ENCODE results near the gene THOP1. TPM values are rescaled to one million over a fixed set of nuclear protein-coding genes. Genes with fewer than 3 reads are reported as not detected.

THOP1 gene
- total RNA-seq, 2 donors from 2014 or later, result 33.9 to 45.8 TPM

DNA sequence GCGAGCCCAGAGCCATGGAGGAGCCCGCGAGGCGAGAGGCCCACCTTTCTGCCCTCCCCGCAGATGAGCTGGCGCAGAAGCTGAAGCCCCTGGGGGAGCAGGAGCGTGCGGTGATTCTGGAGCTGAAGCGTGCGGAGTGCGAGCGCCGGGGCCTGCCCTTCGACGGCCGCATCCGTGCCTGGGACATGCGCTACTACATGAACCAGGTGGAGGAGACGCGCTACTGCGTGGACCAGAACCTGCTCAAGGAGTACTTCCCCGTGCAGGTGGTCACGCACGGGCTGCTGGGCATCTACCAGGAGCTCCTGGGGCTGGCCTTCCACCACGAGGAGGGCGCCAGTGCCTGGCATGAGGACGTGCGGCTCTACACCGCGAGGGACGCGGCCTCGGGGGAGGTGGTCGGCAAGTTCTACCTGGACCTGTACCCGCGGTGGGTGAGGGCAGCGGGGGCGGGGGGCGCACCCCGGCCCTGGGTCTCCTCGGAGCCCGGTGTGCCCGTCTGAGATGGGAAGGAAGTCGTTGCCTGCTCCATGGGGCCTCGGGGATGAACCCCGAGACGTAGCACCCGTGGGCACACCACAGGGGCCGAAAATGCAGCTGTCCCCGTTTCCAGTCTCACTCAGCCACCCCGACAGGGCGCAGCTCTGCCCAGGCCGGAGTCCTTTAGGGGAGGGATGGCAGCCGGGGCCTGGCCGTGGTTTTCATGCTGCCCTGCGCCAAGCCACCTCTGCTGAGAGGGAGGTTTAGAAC lies 22.3 kb downstream of the THOP1 start:
- Histone ChIP-seq H3K27ac (no peak overlapping the region), H3K9me3 (no peaks in the 10 kb centered on the region), H3K4me3 (no peak overlapping the region), H3K4me1 (no peaks in the 10 kb centered on the region), H3K27me3 (no peaks in the 10 kb centered on the region), H3K36me3 (peaks cover 54% of the 10 kb centered on the region)
- TF ChIP-seq, protein P1, sequence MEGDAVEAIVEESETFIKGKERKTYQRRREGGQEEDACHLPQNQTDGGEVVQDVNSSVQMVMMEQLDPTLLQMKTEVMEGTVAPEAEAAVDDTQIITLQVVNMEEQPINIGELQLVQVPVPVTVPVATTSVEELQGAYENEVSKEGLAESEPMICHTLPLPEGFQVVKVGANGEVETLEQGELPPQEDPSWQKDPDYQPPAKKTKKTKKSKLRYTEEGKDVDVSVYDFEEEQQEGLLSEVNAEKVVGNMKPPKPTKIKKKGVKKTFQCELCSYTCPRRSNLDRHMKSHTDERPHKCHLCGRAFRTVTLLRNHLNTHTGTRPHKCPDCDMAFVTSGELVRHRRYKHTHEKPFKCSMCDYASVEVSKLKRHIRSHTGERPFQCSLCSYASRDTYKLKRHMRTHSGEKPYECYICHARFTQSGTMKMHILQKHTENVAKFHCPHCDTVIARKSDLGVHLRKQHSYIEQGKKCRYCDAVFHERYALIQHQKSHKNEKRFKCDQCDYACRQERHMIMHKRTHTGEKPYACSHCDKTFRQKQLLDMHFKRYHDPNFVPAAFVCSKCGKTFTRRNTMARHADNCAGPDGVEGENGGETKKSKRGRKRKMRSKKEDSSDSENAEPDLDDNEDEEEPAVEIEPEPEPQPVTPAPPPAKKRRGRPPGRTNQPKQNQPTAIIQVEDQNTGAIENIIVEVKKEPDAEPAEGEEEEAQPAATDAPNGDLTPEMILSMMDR (IDR thresholded peaks at IDR 0.05), result no peak
- no peak for DNase-seq (ENCODE audit: low spot score)

DNA sequence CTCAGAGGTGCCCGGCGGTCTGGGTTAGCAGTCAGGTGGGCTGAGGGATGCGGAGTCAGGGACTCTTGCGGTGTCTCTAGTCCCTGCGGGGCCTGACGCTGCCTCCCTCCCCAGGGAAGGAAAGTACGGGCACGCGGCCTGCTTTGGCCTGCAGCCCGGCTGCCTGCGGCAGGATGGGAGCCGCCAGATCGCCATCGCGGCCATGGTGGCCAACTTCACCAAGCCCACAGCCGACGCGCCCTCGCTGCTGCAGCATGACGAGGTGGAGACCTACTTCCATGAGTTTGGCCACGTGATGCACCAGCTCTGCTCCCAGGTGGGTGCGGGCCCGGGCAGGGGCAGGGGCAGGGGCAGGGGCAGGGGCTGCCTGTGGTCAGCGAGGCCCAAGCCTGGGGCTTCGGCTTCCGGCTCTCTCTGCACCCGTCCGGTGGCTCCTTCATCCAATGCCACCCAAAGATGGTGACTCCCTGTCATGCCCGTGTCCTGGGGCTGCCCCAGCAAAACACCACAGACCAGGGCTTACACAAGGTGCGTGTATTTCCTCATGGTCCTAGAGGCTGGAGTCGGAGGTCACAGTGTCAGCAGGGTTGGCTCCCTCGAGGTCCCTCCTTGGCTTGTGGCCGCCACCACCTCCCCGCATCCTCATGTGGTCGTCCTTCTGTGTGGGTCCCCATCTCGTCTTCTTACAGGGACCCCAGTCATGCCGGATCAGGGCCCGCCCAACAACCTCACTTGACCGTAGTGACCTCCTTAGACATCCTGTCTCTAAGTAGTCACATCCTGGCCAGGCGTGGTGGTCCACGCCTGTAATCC lies 23.0 kb downstream of the THOP1 start:
- H3K4me1 ChIP-seq, result no peaks in the 10 kb centered on the region
- H3K36me3 ChIP-seq, result peaks cover 59% of the 10 kb centered on the region
- no peaks in the 10 kb centered on the region for H3K9me3 ChIP-seq
- DNase-seq (ENCODE audit: low spot score), result no peak
- no peak overlapping the region for H3K4me3 ChIP-seq
- TF ChIP-seq, protein P1 (IDR thresholded peaks at IDR 0.05), result no peak
- H3K27me3 ChIP-seq, result no peaks in the 10 kb centered on the region
- H3K27ac ChIP-seq, result no peak overlapping the region

DNA sequence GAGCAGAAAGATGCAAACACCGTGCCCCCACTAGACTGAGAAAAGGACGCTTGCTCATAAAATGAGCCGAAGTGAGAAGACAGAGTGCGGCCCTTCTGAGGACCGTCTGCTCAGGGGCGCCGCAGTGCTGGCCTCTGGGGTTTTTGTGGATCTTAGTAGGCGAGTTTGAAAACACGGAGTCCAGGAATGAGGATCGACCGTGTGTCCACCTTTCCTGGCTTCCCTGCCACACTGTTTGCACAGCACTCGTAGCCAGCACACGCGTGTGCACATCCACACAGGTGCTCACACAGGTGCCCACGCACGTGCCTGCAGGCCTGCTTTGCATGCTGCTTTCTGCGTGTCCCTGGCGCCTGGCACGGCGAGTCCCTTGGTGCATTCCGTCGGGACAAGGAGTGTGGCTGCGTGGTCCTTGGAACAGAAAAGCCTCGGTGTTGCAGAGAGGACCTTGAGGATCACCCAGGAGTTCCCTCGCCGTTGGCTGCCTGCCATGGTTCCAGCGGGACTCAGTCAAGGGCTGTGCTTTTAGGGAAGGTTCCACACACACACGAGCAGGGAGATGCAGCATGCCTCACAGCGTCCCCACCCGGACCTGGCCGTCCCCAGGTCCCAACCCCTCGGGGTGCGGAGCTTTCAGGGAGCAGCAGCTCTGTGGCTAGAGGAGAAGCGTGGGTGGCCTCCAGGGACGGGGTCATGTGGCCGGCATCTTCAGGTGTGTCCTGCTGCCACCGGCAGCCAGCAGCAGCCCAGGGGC lies 24.3 kb downstream of the THOP1 start:
- Histone ChIP-seq H3K9me3 (no peaks in the 10 kb centered on the region), H3K4me1 (no peaks in the 10 kb centered on the region), H3K36me3 (peaks cover 60% of the 10 kb centered on the region), H3K4me3 (no peak overlapping the region), H3K27ac (no peak overlapping the region), H3K27me3 (no peaks in the 10 kb centered on the region)
- no peak for DNase-seq (ENCODE audit: low spot score)
- TF ChIP-seq, protein P1 (IDR thresholded peaks at IDR 0.05), result no peak

DNA sequence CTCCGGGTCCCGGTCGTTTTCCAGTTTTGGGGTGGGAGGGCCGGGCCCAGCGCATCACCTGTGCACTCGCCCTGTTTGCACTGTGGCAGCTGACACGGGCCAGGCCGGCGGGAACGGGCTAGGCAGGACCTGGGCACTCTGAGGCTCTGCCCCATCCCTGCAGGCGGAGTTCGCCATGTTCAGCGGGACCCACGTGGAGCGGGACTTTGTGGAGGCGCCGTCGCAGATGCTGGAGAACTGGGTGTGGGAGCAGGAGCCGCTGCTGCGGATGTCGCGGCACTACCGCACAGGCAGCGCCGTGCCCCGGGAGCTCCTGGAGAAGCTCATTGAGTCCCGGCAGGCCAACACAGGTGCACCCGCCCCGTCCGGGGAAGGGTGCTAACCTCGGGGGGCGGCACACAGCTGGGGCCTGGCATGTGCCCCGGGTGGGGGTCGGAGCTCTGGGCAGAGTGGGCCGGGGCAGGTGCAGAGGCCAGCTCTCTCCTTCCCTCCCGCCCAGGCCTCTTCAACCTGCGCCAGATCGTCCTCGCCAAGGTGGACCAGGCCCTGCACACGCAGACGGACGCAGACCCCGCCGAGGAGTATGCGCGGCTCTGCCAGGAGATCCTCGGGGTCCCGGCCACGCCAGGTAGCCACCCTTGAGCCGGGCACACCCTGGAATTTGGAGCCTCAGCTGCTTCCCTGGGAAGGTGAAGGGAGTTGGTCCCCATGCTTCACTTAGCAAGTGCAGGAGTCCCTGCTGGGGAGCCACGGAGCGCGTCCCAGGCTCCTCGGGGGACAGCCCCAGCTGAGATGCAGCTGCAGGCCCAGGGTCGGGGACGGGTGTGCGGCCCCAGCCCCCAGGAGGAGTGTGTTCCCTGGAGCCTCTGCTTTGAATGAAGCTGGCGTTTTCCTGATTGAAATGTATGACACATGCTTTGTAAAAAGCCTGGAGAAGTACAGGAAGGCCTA lies 25.1 kb downstream of the THOP1 start:
- Histone ChIP-seq H3K4me3 (no peak overlapping the region), H3K9me3 (no peaks in the 10 kb centered on the region), H3K36me3 (peaks cover 54% of the 10 kb centered on the region), H3K4me1 (no peaks in the 10 kb centered on the region), H3K27me3 (no peaks in the 10 kb centered on the region), H3K27ac (no peak overlapping the region)
- TF ChIP-seq, protein P1 (IDR thresholded peaks at IDR 0.05), result no peak
- DNase-seq (ENCODE audit: low spot score), result no peak

DNA sequence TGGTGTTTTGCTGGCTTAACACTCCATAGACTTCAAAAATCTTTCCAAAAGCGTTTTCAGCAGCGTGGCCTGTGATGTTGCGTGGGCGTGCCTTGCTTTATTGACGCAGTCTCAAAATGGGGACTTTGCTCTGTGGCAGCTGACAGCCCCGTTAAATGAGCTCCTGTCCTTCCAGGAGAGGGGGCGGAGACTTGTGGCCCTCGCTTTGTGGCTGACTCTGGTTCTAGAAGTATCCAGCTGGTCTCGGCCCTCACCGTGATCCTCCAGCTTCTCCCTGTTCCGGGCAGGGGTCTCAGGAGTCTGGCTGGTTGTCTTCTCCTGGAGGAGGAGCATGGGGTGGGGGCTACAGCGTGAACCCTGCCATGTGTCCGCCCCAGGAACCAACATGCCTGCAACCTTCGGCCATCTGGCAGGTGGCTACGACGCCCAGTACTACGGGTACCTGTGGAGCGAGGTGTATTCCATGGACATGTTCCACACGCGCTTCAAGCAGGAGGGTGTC lies 26.0 kb downstream of the THOP1 start:
- TF ChIP-seq, protein P1 (IDR thresholded peaks at IDR 0.05), result no peak
- H3K4me1 ChIP-seq, result no peaks in the 10 kb centered on the region
- DNase-seq (ENCODE audit: low spot score), result no peak
- H3K4me3 ChIP-seq, result no peak overlapping the region
- no peaks in the 10 kb centered on the region for H3K9me3 ChIP-seq
- H3K27ac ChIP-seq, result no peak overlapping the region
- peaks cover 53% of the 10 kb centered on the region for H3K36me3 ChIP-seq
- no peaks in the 10 kb centered on the region for H3K27me3 ChIP-seq
